PFSK-1 (cell line): ENCODE data around the gene PLEKHM2.

Experiments
- FOXP2 ChIP-seq: optimal IDR thresholded peaks from 2 replicates; pipeline ENCODE3; 2011; ENCODE audit warnings: borderline replicate concordance, control low read depth, inconsistent platforms; ENCODE audit not compliant: insufficient read depth; ENCODE audit errors: extremely low read length, extremely low read depth
- POLR2AphosphoS5 ChIP-seq: IDR thresholded peaks from 2 replicates; pipeline ENCODE4 v1.6.1; 2012; ENCODE audit warnings: low read depth, mild to moderate bottlenecking, control low read depth, low read length, moderate library complexity
- SIN3A ChIP-seq: IDR thresholded peaks from 2 replicates; pipeline ENCODE4 v1.6.1; 2012; ENCODE audit warnings: mild to moderate bottlenecking, low read length, moderate library complexity, borderline replicate concordance; ENCODE audit not compliant: insufficient read depth
- TAF1 ChIP-seq: IDR thresholded peaks from 2 replicates; pipeline ENCODE4 v1.6.1; 2012; ENCODE audit warnings: low read length, control low read depth, borderline replicate concordance; ENCODE audit not compliant: insufficient read depth
- TF ChIP-seq, protein P1 (sequence below), 2 experiments: IDR thresholded peaks; 2 replicates each; pipeline versions ENCODE4 v1.6.1 to v1.8.0; 2011 to 2012; ENCODE audit warnings: low read depth in 2 of 2, low read length in 2 of 2, control low read depth in 1 of 2, inconsistent platforms in 1 of 2, mild to moderate bottlenecking in 1 of 2, moderate library complexity in 1 of 2; ENCODE audit not compliant: insufficient read depth in 1 of 2

Gene PLEKHM2

GRCh38 chr1:15717418-15718125, 33.5 kb downstream of the PLEKHM2 start:
- no peak for TF ChIP-seq POLR2AphosphoS5
- TF ChIP-seq, protein P1, sequence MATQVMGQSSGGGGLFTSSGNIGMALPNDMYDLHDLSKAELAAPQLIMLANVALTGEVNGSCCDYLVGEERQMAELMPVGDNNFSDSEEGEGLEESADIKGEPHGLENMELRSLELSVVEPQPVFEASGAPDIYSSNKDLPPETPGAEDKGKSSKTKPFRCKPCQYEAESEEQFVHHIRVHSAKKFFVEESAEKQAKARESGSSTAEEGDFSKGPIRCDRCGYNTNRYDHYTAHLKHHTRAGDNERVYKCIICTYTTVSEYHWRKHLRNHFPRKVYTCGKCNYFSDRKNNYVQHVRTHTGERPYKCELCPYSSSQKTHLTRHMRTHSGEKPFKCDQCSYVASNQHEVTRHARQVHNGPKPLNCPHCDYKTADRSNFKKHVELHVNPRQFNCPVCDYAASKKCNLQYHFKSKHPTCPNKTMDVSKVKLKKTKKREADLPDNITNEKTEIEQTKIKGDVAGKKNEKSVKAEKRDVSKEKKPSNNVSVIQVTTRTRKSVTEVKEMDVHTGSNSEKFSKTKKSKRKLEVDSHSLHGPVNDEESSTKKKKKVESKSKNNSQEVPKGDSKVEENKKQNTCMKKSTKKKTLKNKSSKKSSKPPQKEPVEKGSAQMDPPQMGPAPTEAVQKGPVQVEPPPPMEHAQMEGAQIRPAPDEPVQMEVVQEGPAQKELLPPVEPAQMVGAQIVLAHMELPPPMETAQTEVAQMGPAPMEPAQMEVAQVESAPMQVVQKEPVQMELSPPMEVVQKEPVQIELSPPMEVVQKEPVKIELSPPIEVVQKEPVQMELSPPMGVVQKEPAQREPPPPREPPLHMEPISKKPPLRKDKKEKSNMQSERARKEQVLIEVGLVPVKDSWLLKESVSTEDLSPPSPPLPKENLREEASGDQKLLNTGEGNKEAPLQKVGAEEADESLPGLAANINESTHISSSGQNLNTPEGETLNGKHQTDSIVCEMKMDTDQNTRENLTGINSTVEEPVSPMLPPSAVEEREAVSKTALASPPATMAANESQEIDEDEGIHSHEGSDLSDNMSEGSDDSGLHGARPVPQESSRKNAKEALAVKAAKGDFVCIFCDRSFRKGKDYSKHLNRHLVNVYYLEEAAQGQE (IDR thresholded peaks at IDR 0.05; ENCODE audit: insufficient read depth in 1 of 2, low read depth in 2 of 2, low read length in 2 of 2) = no peak
- no peak for TF ChIP-seq SIN3A
- no peak for TF ChIP-seq FOXP2
- no peak for TF ChIP-seq TAF1

DNA sequence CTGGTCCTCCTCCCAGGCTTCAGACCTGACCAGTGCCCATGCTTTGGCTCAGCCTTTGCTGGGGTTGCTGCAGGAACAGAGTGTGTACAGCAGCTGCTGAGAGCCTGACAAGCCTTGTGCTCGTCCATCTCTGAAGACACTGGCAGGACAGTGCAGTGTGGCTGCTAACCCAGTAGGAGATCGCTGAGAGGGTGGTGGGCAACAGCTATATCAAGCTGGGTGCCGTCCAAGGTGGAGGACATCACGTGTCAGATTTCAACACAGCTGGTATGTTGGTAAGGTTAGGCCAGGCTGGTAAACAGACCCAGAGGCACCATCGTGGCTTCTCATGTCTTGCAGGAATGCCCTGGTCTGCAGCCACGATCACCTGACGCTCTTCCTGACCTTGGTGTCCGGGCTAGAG, 34.1 kb downstream of the PLEKHM2 start:
- TF ChIP-seq FOXP2 (no peak), TAF1 (no peak), SIN3A (no peak)

GRCh38 chr1:15719381-15720120, 35.4 kb downstream of the PLEKHM2 start:
- TF ChIP-seq FOXP2 (no peak), SIN3A (no peak), TAF1 (no peak), POLR2AphosphoS5 (no peak)
- TF ChIP-seq, protein P1 (IDR thresholded peaks at IDR 0.05; ENCODE audit: insufficient read depth in 1 of 2, low read depth in 2 of 2, low read length in 2 of 2) = no peak

GRCh38 chr1:15720861-15721260, 36.7 kb downstream of the PLEKHM2 start:
- TF ChIP-seq POLR2AphosphoS5 = no peak
- TF ChIP-seq, protein P1 (IDR thresholded peaks at IDR 0.05; ENCODE audit: insufficient read depth in 1 of 2, low read depth in 2 of 2, low read length in 2 of 2) = no peak
- no peak for TF ChIP-seq TAF1
- TF ChIP-seq FOXP2 = no peak

DNA sequence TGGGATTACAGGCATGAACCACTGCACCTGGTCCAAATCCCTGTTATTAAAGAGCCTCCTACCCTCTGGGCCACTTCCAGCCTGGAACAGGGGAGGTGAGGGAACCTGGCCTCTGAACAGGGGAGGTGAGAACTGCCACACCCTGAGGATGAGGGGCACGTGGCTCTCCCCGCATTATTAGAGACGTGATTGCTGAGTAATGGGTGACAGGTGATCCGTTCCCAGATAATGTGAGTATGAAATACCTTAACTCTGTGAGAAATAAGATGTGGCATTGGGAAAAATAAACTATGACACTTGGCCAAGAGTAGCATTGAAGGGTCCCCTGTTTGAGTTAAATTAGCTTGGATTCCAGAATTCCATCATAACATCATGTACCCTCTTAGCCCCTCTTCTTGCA, 38.3 kb downstream of the PLEKHM2 start:
- TF ChIP-seq POLR2AphosphoS5 (no peak), SIN3A (no peak), TAF1 (no peak), FOXP2 (no peak)
- TF ChIP-seq, protein P1 (IDR thresholded peaks at IDR 0.05; ENCODE audit: insufficient read depth in 1 of 2, low read depth in 2 of 2, low read length in 2 of 2) = no peak
